ENCODE results near the gene EXOSC10.
A peak's percentile ranks its signal among the peaks of the same experiment; 100 is the strongest.
"Not testable (repeated sequence)": the region's sequence is repeated elsewhere in the genome, so short reads cannot be mapped to it uniquely, and the experiment has no call there.

Gene EXOSC10

DNA sequence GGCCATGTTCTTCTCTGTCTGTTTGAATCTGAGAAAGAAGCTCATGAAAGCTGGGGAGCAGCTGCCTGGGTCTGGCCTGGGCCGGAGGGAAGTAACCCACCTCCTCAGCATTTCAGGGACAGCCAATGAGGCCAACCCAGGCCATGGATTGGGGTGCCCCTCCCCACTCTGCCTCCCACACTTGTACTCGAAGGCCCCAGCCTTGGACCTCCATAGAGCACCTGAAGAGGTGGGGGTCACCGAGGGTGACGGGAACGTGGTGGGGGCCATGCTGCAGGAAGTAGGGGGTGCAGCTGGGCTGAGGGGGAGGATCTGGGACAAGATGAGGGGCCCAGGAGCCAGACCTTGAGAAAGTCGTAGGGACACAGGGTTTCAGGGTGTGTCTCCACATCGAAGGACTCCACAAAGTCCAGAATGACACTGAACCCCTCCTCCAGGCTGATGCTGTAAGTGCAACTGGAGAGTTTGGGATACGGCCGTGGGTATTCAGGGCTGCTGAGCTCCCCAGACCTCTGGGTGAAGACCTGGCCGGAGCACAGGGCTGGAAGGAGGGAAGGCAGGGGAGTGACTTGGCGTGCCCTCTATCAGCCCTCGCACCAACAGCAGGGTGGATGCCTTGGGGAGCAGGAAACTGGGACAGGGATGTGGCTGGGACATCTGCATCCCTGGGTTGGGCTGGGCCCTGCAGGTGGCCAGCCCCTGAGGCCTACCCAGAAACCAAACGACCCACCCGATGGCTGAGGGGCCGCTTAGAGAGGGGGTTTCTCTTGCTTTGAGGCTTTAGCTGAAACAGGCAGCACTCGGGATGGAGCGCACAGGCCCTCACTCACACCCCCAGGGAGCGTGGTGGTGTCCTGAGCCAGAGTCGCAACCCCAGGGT lies 56.4 kb downstream of the EXOSC10 start:
- DNase-seq, result no peak

DNA sequence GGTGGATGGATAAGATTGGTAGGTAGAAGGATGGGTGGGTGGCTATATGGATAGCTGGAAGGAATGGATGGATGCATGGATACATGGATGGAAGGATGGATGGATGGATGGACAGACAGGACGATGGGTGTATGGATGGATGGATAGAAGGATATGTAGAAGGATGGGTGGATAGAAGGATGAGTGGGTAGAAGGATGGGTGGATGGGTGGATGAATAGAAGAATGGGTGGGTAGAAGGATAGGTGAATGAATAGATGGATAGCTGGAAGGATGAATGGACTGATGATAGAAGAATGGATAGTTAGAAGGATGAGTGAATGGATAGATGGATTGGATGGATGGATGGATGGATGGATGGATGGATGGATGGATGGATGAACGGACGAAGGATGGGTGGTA lies 57.6 kb downstream of the EXOSC10 start:
- no peak for DNase-seq

DNA sequence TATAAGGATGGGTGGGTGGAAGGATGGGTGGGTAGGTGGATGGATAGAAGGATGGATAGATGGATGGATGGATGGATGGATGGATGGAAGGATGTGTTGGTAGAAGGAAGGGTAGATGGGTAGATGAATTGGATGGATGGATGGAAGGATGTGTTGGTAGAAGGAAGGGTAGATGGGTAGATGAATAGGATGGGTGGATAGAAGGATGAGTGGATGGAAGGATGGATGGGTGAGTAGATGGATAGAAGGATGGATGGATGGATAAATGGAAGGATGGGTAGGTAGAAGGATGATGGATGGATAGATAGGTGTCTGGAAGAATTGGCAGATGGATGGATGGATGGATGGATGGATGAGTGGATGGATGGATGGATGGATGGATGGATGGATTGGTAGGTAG lies 58.6 kb downstream of the EXOSC10 start:
- DNase-seq, result no peak

DNA sequence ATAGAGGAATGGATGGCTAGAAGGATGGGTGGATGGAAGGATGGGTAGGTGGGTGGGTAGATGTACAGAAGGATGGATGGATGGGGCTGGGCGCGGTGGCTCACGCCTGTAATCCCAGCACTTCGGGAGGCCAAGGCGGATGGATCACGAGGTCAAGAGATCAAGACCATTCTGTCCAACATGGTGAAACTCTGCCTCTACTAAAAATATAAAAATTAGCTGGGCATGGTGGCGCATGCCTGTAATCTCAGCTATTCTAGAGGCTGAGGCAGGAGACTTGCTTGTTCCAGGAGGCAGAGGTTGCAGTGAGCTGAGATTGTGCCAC lies 59.6 kb downstream of the EXOSC10 start:
- not testable (repeated sequence) for DNase-seq

DNA sequence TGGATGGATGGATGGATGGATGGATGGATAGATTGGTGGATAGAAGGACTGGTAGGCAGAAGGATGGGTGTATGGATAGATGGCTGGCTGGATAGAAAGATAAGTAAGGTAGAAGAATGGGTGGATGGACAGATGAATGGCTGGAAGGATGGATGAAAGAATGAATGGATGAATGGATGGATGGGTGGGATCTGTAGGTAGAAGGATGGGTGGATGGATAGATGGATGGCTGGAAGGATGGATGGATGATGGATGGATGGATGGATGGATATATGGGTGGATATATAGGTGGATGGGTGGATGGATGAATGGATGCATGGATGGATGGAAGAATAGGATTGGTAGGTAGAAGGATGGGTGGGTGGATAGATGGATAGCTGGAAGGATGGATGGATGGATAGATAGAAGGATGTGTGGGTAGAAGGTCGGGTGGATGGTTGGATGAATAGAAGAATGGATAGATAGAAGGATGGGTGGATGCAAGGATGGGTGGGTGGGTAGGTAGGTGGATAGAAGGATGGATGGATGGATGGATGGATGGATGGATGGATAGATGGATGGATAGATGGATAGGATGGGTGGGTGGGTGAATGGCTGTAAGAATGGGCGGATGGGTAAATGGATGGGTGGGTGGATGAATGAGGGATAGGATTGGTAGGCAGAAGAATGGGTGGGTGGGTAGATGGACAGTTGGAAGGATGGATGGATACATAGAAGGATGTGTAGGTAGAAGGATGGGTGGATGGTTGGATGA lies 60.1 kb downstream of the EXOSC10 start:
- DNase-seq, result no peak

DNA sequence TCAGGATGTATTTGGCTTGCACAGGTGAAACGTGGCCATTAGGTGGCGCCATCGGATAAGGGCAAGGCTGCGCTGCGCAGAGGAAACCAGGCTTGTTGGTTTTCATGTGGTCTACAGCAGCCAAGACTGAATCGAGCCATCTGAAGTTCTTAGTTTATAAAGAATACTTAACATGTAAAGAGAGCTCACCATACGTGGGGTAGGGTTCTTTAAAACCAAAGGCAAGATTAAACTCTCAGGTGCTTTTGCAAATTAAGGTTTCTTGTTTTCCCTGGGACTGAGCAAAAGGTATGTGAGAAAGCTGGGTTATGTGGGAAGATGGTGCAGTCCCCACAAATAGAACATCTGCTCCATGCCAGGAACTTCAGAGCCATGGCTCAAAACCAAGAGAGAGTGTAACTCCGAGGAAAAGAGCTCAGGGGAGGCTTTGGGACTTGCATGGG lies 61.9 kb downstream of the EXOSC10 start:
- DNase-seq, result peak; percentile 64 to 86 (median 84)

DNA sequence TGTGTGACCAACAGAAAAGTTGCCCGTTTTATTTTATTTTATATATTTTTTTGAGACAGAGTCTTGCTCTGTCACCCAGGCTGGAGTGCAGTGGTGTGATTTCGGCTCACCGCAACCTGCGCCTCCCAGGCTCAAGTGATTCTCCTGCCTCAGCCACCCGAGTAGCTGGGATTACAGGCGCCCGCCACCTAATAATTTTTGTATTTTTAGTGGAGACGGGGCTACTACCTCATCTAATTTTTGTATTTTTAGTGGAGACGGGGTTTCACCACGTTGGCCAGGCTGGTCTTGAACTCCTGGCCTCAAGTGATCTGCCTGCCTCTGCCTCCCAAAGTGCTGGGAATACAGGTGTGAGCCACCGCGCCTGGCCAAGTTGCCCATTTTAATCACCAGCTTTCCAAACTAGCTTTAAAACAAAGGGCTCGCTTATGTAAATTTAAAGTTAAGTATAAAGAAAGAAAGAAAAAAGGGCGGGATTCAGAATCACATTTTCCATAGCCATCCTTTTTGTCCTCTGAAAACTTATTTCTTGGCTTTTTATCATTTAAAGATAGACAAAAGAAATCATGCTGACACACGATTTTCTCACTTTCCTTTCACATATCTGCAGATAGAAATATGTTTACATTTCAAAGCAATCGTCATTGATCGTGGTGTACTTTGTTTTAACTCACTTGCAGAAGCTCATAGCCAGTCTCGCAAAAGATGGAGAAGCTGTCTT lies 62.5 kb downstream of the EXOSC10 start:
- not testable (repeated sequence) for DNase-seq

DNA sequence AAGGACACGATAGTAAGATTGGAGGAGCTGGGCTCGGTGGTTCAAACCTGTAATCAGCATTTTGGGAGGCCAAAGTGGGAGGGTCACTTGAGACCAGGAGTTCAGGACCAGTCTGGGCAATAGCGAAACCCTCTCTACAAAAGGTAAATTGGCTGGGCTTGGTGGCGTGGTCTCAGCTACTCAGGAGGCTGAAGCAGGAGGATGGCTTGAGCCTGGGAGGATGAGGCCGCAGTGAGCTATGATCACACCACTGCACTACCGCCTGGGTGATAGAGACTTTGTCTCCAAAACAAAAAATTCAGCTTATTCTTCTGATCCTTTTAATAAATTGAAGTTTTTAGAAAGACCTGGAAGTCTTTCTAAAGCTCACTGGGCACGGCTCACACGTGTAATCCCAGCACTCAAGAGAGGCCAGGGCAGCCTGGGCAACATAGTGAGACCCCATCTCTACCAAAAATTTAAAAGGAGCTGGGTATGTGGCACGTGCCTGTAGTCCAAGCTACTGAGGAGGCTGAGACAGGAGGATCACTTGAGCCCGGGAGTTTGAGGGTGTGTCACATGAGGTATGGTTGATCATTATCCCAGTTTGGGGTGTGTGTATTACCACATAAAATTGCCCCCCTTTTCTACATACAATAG lies 67.9 kb downstream of the EXOSC10 start:
- no peak for DNase-seq

DNA sequence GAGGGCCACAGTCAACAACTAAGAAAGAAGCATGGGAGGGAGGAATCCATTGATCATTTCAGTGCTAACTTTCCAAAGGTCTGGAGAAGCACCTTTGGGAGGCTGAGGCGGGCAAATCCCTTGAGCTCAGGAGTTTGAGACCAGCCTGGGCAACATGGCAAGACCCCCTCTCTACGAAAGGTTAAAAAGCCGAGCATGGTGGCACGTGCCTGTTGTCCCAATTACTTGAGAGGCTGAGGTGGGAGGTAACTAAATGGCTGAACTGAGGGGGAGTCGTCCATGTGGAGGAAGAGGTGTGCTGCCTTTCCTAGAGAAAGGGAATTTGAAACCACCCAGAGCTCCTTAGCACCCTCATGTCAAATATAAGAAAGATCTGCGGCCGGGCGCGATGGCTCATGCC lies 68.8 kb downstream of the EXOSC10 start:
- no peak for DNase-seq

DNA sequence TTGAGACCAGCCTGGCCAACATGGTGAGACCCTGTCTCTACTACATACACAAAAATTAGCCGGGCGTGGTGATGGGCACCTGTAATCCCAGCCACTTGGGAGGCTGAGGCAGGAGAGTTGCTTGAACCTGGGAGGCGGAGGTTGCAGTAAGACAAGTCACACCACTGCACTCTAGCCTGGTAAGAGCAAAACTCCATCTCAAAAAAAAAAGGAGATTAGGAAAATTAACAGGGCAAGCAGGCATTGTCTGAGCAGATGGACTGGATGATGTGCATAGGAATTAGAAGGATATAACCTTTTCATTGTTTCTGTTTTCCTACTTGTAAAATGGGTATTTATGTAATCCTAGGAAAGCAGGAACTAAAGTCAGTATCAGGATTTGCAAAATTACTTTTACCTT lies 71.7 kb downstream of the EXOSC10 start:
- no peak for DNase-seq

DNA sequence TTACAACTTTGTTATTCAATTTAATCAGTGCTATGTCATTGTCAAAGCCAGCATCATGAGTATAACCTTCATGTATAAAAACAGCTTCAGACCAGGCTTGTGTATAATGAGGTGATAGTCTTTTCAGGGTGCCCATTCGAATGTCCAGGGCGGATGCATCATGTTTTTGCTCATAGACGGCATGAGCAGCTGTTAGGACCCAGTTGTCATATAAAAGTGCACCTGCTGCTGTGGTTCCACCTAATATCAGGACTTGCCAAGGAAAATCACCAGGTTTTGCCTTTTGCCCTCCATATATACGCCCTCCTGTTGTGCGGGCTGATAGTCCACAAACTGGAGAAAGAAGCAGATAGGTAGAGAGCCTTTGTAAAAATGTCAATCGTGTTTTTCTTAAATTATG lies 72.4 kb downstream of the EXOSC10 start:
- DNase-seq, result no peak

DNA sequence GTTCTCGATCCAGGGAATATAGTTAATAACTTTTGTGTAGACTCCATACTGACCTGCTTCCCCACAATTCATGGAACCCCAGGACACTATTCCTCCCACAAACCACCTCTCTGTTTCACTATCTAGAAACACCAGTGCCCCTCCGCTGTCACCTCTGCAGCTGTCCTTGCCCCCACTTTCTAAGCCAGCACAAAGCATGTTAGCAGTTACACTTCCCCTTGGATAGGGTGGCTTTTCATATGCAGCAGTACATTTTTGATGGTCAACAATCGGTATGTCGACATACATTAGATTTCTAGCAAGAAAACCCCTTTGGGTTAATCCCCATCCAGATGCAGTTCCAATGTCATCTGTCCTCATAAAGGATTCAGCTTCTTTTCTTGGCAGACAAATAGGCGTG lies 72.8 kb downstream of the EXOSC10 start:
- DNase-seq, result no peak

DNA sequence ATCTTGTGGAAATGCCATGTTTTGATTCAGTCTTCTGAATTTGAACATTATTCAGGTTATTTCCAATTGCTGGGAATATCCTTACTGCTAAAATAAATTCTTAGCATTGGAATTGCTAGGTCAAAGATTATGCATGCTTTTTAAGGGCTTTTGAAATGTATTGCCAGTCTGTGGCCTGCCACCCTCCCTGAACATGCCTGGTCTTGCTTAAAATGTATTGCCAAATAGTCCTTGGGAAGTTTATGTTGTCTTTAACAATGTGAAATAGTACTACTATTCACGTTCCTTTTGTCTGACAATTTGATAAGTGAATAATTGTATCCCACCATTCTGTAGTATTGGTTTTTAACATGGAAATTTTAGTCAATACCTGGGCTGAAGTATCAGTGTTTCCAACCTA lies 73.6 kb downstream of the EXOSC10 start:
- DNase-seq, result no peak

DNA sequence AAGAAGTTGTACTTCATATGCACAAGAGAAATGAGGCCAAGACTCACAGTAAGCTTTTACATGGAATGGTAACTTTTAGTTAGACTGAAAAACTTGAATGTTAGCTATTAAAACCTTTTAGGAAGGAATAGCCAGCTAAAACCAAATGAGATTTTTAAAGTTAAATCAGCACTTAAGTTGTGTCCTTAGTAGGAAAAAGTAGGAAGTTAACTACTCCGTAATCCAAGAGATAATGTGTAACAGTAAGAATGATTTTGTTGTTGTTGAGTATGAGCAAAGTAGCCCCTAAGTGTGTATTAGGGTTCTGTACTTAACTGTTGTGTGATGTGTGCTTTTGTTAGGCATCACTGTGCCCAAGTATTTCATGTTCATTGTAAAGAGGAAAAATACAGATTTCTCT lies 74.1 kb downstream of the EXOSC10 start:
- DNase-seq, result no peak

DNA sequence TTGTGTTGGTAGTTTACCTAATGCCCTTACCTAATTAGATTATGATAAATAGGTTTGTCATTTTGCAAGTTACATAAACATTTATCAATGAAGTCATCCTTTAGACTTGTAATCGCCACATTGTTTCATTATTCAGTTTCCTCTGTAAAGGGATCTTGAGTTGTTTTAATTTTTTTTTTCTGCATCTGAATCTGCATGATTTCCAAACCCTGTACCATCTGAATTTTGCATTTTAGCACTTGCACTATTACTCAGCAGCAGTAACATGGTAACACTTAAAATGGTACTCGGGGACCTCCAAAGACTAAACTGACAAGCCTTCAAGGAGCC lies 74.8 kb downstream of the EXOSC10 start:
- DNase-seq, result no peak

DNA sequence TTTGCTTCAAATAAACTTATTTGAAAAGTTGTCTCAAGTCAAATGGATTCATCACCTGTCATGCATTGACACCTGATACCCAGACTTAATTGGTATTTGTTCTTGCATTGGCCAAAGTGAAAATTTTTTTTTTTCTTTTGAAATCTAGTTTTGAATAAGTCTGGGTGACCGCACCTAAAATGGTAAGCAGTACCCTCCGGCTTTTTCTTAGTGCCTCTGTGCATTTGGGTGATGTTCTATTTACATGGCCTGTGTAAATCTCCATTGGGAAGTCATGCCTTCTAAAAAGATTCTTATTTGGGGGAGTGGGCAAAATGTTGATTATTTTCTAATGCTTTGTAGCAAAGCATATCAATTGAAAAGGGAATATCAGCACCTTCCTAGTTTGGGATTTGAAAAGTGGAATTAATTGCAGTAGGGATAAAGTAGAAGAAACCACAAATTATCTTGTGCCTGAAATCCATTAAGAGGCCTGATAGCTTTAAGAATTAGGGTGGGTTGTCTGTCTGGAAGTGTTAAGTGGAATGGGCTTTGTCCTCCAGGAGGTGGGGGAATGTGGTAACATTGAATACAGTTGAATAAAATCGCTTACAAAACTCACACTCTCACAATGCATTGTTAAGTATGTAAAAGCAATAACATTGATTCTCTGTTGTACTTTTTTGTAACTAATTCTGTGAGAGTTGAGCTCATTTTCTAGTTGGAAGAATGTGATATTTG lies 75.4 kb downstream of the EXOSC10 start:
- no peak for DNase-seq

DNA sequence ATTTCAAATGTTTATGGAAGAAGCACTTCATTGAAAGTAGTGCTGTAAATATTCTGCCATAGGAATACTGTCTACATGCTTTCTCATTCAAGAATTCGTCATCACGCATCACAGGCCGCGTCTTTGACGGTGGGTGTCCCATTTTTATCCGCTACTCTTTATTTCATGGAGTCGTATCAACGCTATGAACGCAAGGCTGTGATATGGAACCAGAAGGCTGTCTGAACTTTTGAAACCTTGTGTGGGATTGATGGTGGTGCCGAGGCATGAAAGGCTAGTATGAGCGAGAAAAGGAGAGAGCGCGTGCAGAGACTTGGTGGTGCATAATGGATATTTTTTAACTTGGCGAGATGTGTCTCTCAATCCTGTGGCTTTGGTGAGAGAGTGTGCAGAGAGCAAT lies 76.5 kb downstream of the EXOSC10 start:
- no peak for DNase-seq

DNA sequence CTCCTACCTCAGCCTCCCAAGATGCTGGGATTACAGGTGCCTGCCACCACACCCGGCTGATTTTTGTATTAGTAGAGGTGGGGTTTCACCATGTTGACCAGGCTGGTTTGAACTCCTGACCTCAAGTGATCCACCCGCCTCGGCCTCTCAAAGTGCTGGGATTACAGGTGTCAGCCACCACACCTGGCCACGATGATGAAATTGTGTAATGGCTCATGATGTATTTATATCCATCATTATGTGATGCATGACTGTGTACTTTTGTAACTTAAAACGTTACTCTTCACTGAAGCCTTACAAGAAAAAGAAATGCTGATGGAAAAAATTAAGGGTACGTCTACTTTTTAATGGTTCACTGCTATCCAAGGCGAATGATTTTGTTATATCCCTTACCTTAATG lies 79.7 kb downstream of the EXOSC10 start:
- DNase-seq, result no peak

DNA sequence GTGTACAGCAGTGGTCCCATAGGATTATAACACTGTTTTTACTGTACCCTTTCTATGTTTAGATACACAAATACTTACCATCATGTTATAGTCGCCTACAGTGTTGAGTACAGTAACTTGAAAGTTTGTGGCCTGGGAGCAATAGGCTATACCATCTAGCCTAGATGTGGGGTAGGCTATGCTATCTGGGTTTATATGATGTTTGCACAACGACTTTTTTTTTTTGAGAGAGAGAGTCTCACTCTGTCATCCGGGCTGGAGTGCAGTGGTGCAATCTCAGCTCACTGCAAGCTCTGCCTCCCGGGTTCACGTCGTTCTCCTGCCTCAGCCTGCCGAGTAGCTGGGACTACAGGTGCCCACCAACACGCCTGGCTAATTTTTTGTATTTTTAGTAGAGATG lies 80.3 kb downstream of the EXOSC10 start:
- not testable (repeated sequence) for DNase-seq

All from activated naive CD4-positive, alpha-beta T cell (primary cell).